Measurements from ENCODE around the gene KRTAP5-7.
"Not testable (repeated sequence)": the region's sequence is repeated elsewhere in the genome, so short reads cannot be mapped to it uniquely, and the experiment has no call there.

KRTAP5-7 gene

DNA sequence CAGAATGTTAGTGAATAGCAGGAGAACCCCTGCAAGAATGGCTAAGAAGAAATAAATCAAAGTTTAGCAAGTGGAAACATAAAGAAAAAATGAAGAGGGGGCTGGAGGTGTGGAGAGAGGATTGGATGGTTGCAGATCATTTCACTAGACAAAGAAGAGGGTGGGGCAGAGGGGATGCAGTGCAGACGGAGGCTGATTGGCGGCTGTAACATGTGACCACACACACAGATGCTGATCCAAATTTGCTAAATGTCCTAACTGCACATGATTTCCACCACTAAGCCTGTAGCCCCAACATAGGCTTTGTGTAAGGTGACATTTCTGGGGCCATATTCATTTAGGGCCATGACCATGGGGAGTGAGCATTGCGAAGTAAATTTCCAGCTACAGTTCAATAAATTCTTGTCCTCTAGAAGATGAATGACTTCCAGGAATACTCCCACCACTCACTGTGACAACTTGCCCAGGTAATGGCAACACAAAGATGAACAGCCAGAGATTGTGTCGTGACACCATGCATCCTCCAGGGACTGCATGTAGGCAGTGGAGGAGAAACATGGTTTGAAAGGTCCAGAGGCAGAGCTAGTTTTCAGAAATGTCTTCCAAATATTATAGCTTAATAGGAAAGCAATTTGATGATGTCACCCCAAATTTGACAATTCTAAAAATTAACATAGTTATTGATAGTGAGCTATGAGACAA lies 48.8 kb downstream of the KRTAP5-7 start:
- Mint-ChIP-seq H3K27ac (no peak overlapping the region), H3K27me3 (ENCODE audit: low read depth, poor library complexity) (peaks cover 10% of the 10 kb centered on the region), H3K36me3 (ENCODE audit: low read depth) (no peaks in the 10 kb centered on the region), H3K4me1 (peaks cover 27% of the 10 kb centered on the region), H3K9me3 (no peaks in the 10 kb centered on the region), H3K4me3 (no peak overlapping the region)
- no peak for DNase-seq
- TF ChIP-seq, protein P1, sequence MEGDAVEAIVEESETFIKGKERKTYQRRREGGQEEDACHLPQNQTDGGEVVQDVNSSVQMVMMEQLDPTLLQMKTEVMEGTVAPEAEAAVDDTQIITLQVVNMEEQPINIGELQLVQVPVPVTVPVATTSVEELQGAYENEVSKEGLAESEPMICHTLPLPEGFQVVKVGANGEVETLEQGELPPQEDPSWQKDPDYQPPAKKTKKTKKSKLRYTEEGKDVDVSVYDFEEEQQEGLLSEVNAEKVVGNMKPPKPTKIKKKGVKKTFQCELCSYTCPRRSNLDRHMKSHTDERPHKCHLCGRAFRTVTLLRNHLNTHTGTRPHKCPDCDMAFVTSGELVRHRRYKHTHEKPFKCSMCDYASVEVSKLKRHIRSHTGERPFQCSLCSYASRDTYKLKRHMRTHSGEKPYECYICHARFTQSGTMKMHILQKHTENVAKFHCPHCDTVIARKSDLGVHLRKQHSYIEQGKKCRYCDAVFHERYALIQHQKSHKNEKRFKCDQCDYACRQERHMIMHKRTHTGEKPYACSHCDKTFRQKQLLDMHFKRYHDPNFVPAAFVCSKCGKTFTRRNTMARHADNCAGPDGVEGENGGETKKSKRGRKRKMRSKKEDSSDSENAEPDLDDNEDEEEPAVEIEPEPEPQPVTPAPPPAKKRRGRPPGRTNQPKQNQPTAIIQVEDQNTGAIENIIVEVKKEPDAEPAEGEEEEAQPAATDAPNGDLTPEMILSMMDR (IDR thresholded peaks at IDR 0.05), result no peak

- H3K4me1 Mint-ChIP-seq, result peaks cover 37% of the 10 kb centered on the region
- H3K27me3 Mint-ChIP-seq (ENCODE audit: low read depth, poor library complexity), result peaks cover 15% of the 10 kb centered on the region
- H3K27ac Mint-ChIP-seq; H3K4me3 Mint-ChIP-seq; DNase-seq; H3K9me3 Mint-ChIP-seq; H3K36me3 Mint-ChIP-seq (ENCODE audit: low read depth): not testable (repeated sequence)
Measured at GRCh38 chr11:71576688-71577465, 49.8 kb downstream of the KRTAP5-7 start.

GRCh38 chr11:71577469-71578004 lies 50.5 kb downstream of the KRTAP5-7 start:
- TF ChIP-seq, protein P1 (IDR thresholded peaks at IDR 0.05), result no peak
- Mint-ChIP-seq H3K9me3 (no peaks in the 10 kb centered on the region), H3K36me3 (ENCODE audit: low read depth) (no peaks in the 10 kb centered on the region), H3K4me1 (peaks cover 37% of the 10 kb centered on the region), H3K4me3 (no peak overlapping the region), H3K27ac (no peak overlapping the region), H3K27me3 (ENCODE audit: low read depth, poor library complexity) (peaks cover 22% of the 10 kb centered on the region)
- DNase-seq, result no peak

All from nephron progenitor cell (in vitro differentiated cells).